Measurements from ENCODE around the gene SALL3.

- TF ChIP-seq, protein P1, sequence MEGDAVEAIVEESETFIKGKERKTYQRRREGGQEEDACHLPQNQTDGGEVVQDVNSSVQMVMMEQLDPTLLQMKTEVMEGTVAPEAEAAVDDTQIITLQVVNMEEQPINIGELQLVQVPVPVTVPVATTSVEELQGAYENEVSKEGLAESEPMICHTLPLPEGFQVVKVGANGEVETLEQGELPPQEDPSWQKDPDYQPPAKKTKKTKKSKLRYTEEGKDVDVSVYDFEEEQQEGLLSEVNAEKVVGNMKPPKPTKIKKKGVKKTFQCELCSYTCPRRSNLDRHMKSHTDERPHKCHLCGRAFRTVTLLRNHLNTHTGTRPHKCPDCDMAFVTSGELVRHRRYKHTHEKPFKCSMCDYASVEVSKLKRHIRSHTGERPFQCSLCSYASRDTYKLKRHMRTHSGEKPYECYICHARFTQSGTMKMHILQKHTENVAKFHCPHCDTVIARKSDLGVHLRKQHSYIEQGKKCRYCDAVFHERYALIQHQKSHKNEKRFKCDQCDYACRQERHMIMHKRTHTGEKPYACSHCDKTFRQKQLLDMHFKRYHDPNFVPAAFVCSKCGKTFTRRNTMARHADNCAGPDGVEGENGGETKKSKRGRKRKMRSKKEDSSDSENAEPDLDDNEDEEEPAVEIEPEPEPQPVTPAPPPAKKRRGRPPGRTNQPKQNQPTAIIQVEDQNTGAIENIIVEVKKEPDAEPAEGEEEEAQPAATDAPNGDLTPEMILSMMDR (IDR thresholded peaks at IDR 0.05; ENCODE audit: extremely low read depth in 1 of 2, insufficient read depth in 1 of 2, low read depth in 1 of 2, low read length in 2 of 2): peak; percentile 29 to 41
- no peak for TF ChIP-seq MAX (IDR thresholded peaks at IDR 0.05; ENCODE audit: insufficient read depth, insufficient read length)
- no peak for TF ChIP-seq POLR2A (IDR thresholded peaks at IDR 0.05; ENCODE audit: low read depth, low read length)
- no peak for TF ChIP-seq POLR2AphosphoS5 (IDR thresholded peaks at IDR 0.05; ENCODE audit: insufficient read depth, low read depth, low read length)
Observed at GRCh38 chr18:78986018-78986481, 6.4 kb downstream of the SALL3 start.

All from endothelial cell of umbilical vein (primary cell).